IMR-90 (cell line): Measurements from ENCODE around the gene TNFSF13B. TPM values are rescaled to one million over a fixed set of nuclear protein-coding genes. Genes with fewer than 3 reads are reported as not detected.

Experiments
- ATAC-seq: fragments of 200-7000 bp; cut with Tn5 transposase; 2 replicates; pipeline ENCODE4 v1.9.1; 2020; ENCODE audit warnings: low read depth, mild to moderate bottlenecking, moderate library complexity
- BruUV-seq: library from RNA; stranded (reverse); fragments of 400-500 nt; replicated peaks from 2 replicates; lab custom pipeline; 2021; lab: Mats Ljungman, UMichigan
- CTCF ChIA-PET: fragments of 300-600 bp; formaldehyde crosslinking; extraction: SDS; loops from one replicate; lab custom pipeline; 2021; ENCODE audit warnings: antibody characterized with exemption; lab: Yijun Ruan, JAX
- POLR2A ChIA-PET: fragments of 300-600 bp; sonication (Branson Sonifier 250); formaldehyde crosslinking; loops from one replicate; lab custom pipeline; 2022; ENCODE audit warnings: antibody characterized with exemption; ENCODE audit not compliant: unreplicated experiment; lab: Charles Lee
- DNase-seq: peaks from one replicate; pipeline ENCODE4 v3.0.0; 2013
- H2AFZ ChIP-seq: replicated peaks from 2 replicates; pipeline ENCODE3; 2013; ENCODE audit warnings: low read length, mild to moderate bottlenecking; ENCODE audit not compliant: poor library complexity
- H2AK5ac ChIP-seq: 2 replicates; pipeline ENCODE4 v1.6.1; 2013; ENCODE audit warnings: low read depth, low read length, inconsistent platforms
- H2AK9ac ChIP-seq: replicated peaks from 2 replicates; pipeline ENCODE3; 2013; ENCODE audit warnings: mild to moderate bottlenecking, low read depth, low read length, moderate library complexity; ENCODE audit not compliant: poor library complexity
- H2BK120ac ChIP-seq: 2 replicates; pipeline ENCODE4 v1.6.1; 2013; ENCODE audit warnings: low read depth, low read length, inconsistent platforms
- H2BK15ac ChIP-seq: 3 replicates; pipeline ENCODE4 v1.6.1; 2013; ENCODE audit warnings: low read depth, low read length, inconsistent platforms
- H2BK20ac ChIP-seq: 2 replicates; pipeline ENCODE4 v1.6.1; 2013; ENCODE audit warnings: low read depth, mild to moderate bottlenecking, inconsistent platforms, low read length, moderate library complexity
- H2BK5ac ChIP-seq: 2 replicates; pipeline ENCODE4 v1.6.1; 2013; ENCODE audit warnings: mild to moderate bottlenecking, low read depth, low read length, inconsistent platforms; ENCODE audit not compliant: poor library complexity, severe bottlenecking
- H3K14ac ChIP-seq: replicated peaks from 2 replicates; pipeline ENCODE4 v1.6.1; 2013; ENCODE audit warnings: low read depth, low read length, inconsistent platforms
- H3K18ac ChIP-seq: 2 replicates; pipeline ENCODE4 v1.6.1; 2013; ENCODE audit warnings: low read depth, low read length, control low read depth
- H3K23ac ChIP-seq: 2 replicates; pipeline ENCODE4 v1.6.1; 2013; ENCODE audit warnings: low read depth, low read length, inconsistent platforms
- H3K27ac ChIP-seq: 2 replicates; pipeline ENCODE4 v1.5.1; 2013; ENCODE audit warnings: mild to moderate bottlenecking, control low read depth, low read length; ENCODE audit not compliant: insufficient read depth
- H3K27me3 ChIP-seq: 2 replicates; pipeline ENCODE4 v1.6.1; 2013; ENCODE audit warnings: low read length; ENCODE audit not compliant: control insufficient read depth, insufficient read depth
- H3K36me3 ChIP-seq: 2 replicates; pipeline ENCODE4 v1.6.1; 2013; ENCODE audit warnings: low read length, mixed read lengths; ENCODE audit not compliant: control insufficient read depth, insufficient read depth
- H3K4ac ChIP-seq: 2 replicates; pipeline ENCODE4 v1.6.1; 2013; ENCODE audit warnings: low read depth, low read length, inconsistent platforms
- H3K4me1 ChIP-seq: 2 replicates; pipeline ENCODE4 v1.6.1; 2013; ENCODE audit warnings: low read length, mixed read lengths; ENCODE audit not compliant: control insufficient read depth, insufficient read depth
- H3K4me2 ChIP-seq: 2 replicates; pipeline ENCODE4 v1.6.1; 2013; ENCODE audit warnings: low read depth, mild to moderate bottlenecking, control low read depth, low read length, moderate library complexity
- H3K4me3 ChIP-seq: 2 replicates; pipeline ENCODE4 v1.5.1; 2013; ENCODE audit warnings: low read depth, mild to moderate bottlenecking, control low read depth, low read length, moderate library complexity; ENCODE audit not compliant: insufficient read depth
- H3K56ac ChIP-seq: 2 replicates; pipeline ENCODE4 v1.6.1; 2013; ENCODE audit warnings: low read length, inconsistent platforms; ENCODE audit not compliant: insufficient read depth; ENCODE audit errors: extremely low read depth
- H3K79me1 ChIP-seq, 2 experiments: 2 replicates each; pipeline ENCODE4 v1.6.1; 2013; ENCODE audit warnings: low read length in 2 of 2, inconsistent platforms in 1 of 2, low read depth in 1 of 2
- H3K9ac ChIP-seq: 2 replicates; pipeline ENCODE4 v1.6.1; 2013; ENCODE audit warnings: low read depth, low read length, control low read depth
- H3K9me1 ChIP-seq: 2 replicates; pipeline ENCODE4 v1.6.1; 2013; ENCODE audit warnings: low read length, inconsistent platforms; ENCODE audit not compliant: insufficient read depth
- H3K9me3 ChIP-seq: 2 replicates; pipeline ENCODE4 v1.6.1; 2013; ENCODE audit warnings: low read length; ENCODE audit not compliant: control insufficient read depth, insufficient read depth
- H4K20me1 ChIP-seq: 2 replicates; pipeline ENCODE4 v1.6.1; 2013; ENCODE audit warnings: low read length, inconsistent platforms; ENCODE audit not compliant: insufficient read depth
- H4K5ac ChIP-seq: 2 replicates; pipeline ENCODE4 v1.6.1; 2013; ENCODE audit warnings: mild to moderate bottlenecking, low read depth, low read length, control low read depth
- H4K8ac ChIP-seq, 2 experiments: 2 replicates each; pipeline ENCODE4 v1.6.1; 2013; ENCODE audit warnings: low read depth in 2 of 2, low read length in 2 of 2, control low read depth in 1 of 2, inconsistent platforms in 1 of 2
- H4K91ac ChIP-seq: 2 replicates; pipeline ENCODE4 v1.6.1; 2013; ENCODE audit warnings: low read depth, low read length, inconsistent platforms; ENCODE audit not compliant: insufficient read depth
- BHLHE40 ChIP-seq: fragments of 150-350 bp; IDR thresholded peaks from 2 replicates; pipeline ENCODE4 v1.6.1; 2016; ENCODE audit warnings: mild to moderate bottlenecking, low read depth, low read length
- CEBPB ChIP-seq: IDR thresholded peaks from 2 replicates; pipeline ENCODE4 v1.6.1; 2012; ENCODE audit warnings: low read depth, low read length, improper control_type of control experiment
- CHD1 ChIP-seq: IDR thresholded peaks from 2 replicates; pipeline ENCODE4 v1.6.1; 2012; ENCODE audit warnings: low read depth, low read length, improper control_type of control experiment
- CTCF ChIP-seq: conservative IDR thresholded peaks from 2 replicates; pipeline ENCODE4 v1.5.1; 2012; ENCODE audit warnings: mild to moderate bottlenecking, low read depth, low read length, improper control_type of control experiment
- ELK1 ChIP-seq: fragments of 150-350 bp; IDR thresholded peaks from 2 replicates; pipeline ENCODE4 v1.6.1; 2016; ENCODE audit warnings: low read depth, mild to moderate bottlenecking, low read length, moderate library complexity, borderline replicate concordance
- FOS ChIP-seq: fragments of 150-350 bp; IDR thresholded peaks from 2 replicates; pipeline ENCODE4 v1.6.1; 2016; ENCODE audit warnings: low read depth, low read length
- MAFK ChIP-seq: IDR thresholded peaks from 2 replicates; pipeline ENCODE4 v1.6.1; 2012; ENCODE audit warnings: low read depth, low read length, improper control_type of control experiment
- MAZ ChIP-seq: IDR thresholded peaks from 2 replicates; pipeline ENCODE4 v1.6.1; 2012; ENCODE audit warnings: low read depth, mild to moderate bottlenecking, low read length, improper control_type of control experiment, moderate library complexity, borderline replicate concordance
- MXI1 ChIP-seq: IDR thresholded peaks from 2 replicates; pipeline ENCODE4 v1.6.1; 2012; ENCODE audit warnings: low read depth, mild to moderate bottlenecking, low read length, moderate library complexity, borderline replicate concordance
- NFE2L2 ChIP-seq: fragments of 150-350 bp; IDR thresholded peaks from 2 replicates; pipeline ENCODE4 v1.6.1; 2016; ENCODE audit warnings: low read depth, mild to moderate bottlenecking, low read length
- POLR2A ChIP-seq: IDR thresholded peaks from 2 replicates; pipeline ENCODE4 v1.6.1; 2012; ENCODE audit warnings: mild to moderate bottlenecking, low read depth, low read length
- RAD21 ChIP-seq: IDR thresholded peaks from 2 replicates; pipeline ENCODE4 v1.6.1; 2012; ENCODE audit warnings: low read length, improper control_type of control experiment
- RCOR1 ChIP-seq: IDR thresholded peaks from 2 replicates; pipeline ENCODE4 v1.6.1; 2012; ENCODE audit warnings: mild to moderate bottlenecking, low read length, improper control_type of control experiment; ENCODE audit not compliant: insufficient replicate concordance
- SMC3 ChIP-seq: fragments of 150-350 bp; IDR thresholded peaks from 2 replicates; pipeline ENCODE4 v1.6.1; 2016; ENCODE audit warnings: low read depth, mild to moderate bottlenecking, antibody characterized with exemption, low read length, moderate library complexity
- USF2 ChIP-seq: fragments of 150-350 bp; IDR thresholded peaks from 2 replicates; pipeline ENCODE4 v1.6.1; 2017; ENCODE audit warnings: mild to moderate bottlenecking, antibody characterized with exemption, low read length, low read depth
- WGBS, 2 experiments: methylation state at CpG; one replicate each; pipeline versions ENCODE4 v1.1.5 to v1.1.7; 2013; ENCODE audit warnings: missing lambda C conversion rate in 2 of 2; ENCODE audit not compliant: insufficient read length in 1 of 2; ENCODE audit errors: extremely low coverage in 2 of 2; 5-methylcytosine and 5-hydroxymethylcytosine counted together
- dilution Hi-C: fragments of 300-500 bp; cut with HindIII; formaldehyde crosslinking; loops from one replicate; pipeline ENCODE4 v1.14.3; 2018; ENCODE audit warnings: low sequenced_read_pairs; ENCODE audit not compliant: unreplicated experiment
- in situ Hi-C: fragments of 300-500 bp; cut with MboI; formaldehyde crosslinking; loops from 3 replicates; pipeline ENCODE4 v1.14.3; 2019; ENCODE audit warnings: low sequenced_read_pairs, inconsistent platforms, mixed read lengths
- intact Hi-C: fragments of 100-400 bp; cut with micrococcal nuclease; formaldehyde crosslinking; loops from 2 replicates; pipeline ENCODE4 v1.10.0; 2022
- polyA plus RNA-seq, 3 experiments: library from polyadenylated mRNA; depleted of rRNA; stranded (reverse); fragments of >200 nt; gene quantifications; 2 replicates each; pipeline ENCODE4 v1.2.3, GENCODE V29; 2012; ENCODE audit warnings: low replicate concordance in 1 of 3
- total RNA-seq: library from RNA; depleted of rRNA; stranded (reverse); fragments of >200 nt; gene quantifications from 2 replicates; pipeline ENCODE4 v1.2.3, GENCODE V29; 2012

Gene TNFSF13B
- total and polyA plus RNA-seq, 2 of the 4 experiments (the other 2 are of a cell fraction), result 0.29 to 0.54 TPM

GRCh38 chr13:108267347-108267746 is 2.2 kb upstream of the TNFSF13B start:
- no peaks in the 10 kb centered on the region for H3K79me1 ChIP-seq
- POLR2A ChIA-PET, result no interaction called here
- H3K4ac ChIP-seq, result no peak overlapping the region
- no peaks in the 10 kb centered on the region for H4K20me1 ChIP-seq
- peaks cover 3% of the 10 kb centered on the region; the same call in 1 of the 2 replicates for H3K9me1 ChIP-seq
- no peak overlapping the region for H2BK20ac ChIP-seq
- no peak overlapping the region for H4K91ac ChIP-seq
- no peaks in the 10 kb centered on the region for H3K36me3 ChIP-seq
- H3K18ac ChIP-seq, result no peak overlapping the region
- in situ Hi-C loops (no loop called here), intact Hi-C loops (no loop called here), dilution Hi-C loops (no loop called here)
- no peak for DNase-seq
- no peak overlapping the region for H3K9ac ChIP-seq
- no peak for ATAC-seq
- H3K56ac ChIP-seq, result no peak overlapping the region
- CTCF ChIA-PET, result no interaction called here
- H2BK15ac ChIP-seq, result no peak overlapping the region
- no peak overlapping the region for H2BK120ac ChIP-seq
- no peaks in the 10 kb centered on the region for H3K27me3 ChIP-seq
- H4K8ac ChIP-seq, result no peak overlapping the region
- peaks cover 2% of the 10 kb centered on the region; the same call in 1 of the 2 replicates for H3K4me1 ChIP-seq
- BruUV-seq, result no TSS peak
- H3K23ac ChIP-seq, result no peak overlapping the region
- no peak overlapping the region for H3K14ac ChIP-seq
- TF ChIP-seq CHD1 (no peak), SMC3 (no peak), MAFK (no peak), CEBPB (no peak), NFE2L2 (no peak), POLR2A (no peak), MXI1 (no peak), ELK1 (no peak), USF2 (no peak), FOS (no peak), RAD21 (no peak), RCOR1 (no peak), CTCF (no peak), BHLHE40 (no peak), MAZ (no peak)
- H2AK9ac ChIP-seq, result no peak overlapping the region
- no peak overlapping the region for H4K5ac ChIP-seq
- H3K4me2 ChIP-seq, result no peak overlapping the region
- no peak overlapping the region for H2AK5ac ChIP-seq
- WGBS, 2 experiments, result 100% methylated on average over 2 of the region's 4 CpGs; no CpG with 5 or more reads in 1 of the 2 experiments
- H3K4me3 ChIP-seq, result no peak overlapping the region
- H2AFZ ChIP-seq, result no peak overlapping the region
- no peak overlapping the region for H2BK5ac ChIP-seq
- no peak overlapping the region for H3K27ac ChIP-seq
- no peaks in the 10 kb centered on the region for H3K9me3 ChIP-seq
